Measurements from ENCODE around the gene TMEM196.

- TF ChIP-seq CTCF (IDR thresholded peaks at IDR 0.05) (no peak), POLR2AphosphoS5 (IDR thresholded peaks at IDR 0.05; ENCODE audit: low read depth, low read length) (no peak)
These were observed 42.7 kb upstream of the TMEM196 start for GRCh38 chr7:19816128-19816527.
